ENCODE data around the gene MCTS1.

DNA sequence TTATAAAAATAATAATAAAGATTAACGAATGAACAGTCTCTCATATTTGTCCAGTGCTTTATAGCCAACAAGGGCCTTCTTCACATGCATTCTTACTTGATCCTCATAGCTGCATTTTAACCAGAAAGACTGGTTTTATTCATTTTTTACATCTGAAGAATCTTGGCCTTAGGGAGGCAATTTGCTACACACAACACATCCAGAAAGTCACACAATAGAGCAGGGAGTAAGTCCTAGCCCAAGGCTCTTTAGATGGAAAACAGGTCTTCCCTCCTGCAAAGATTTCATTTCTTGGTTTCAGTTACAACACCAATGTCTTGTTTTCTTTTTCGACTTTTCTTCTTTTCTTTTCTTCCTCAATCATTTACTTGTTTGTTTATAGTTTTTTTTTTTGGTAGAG is 39.0 kb downstream of the MCTS1 start:
- no peak for TF ChIP-seq EZH2 (IDR thresholded peaks at IDR 0.05; ENCODE audit: insufficient read depth, low read length)
- TF ChIP-seq, protein P1, sequence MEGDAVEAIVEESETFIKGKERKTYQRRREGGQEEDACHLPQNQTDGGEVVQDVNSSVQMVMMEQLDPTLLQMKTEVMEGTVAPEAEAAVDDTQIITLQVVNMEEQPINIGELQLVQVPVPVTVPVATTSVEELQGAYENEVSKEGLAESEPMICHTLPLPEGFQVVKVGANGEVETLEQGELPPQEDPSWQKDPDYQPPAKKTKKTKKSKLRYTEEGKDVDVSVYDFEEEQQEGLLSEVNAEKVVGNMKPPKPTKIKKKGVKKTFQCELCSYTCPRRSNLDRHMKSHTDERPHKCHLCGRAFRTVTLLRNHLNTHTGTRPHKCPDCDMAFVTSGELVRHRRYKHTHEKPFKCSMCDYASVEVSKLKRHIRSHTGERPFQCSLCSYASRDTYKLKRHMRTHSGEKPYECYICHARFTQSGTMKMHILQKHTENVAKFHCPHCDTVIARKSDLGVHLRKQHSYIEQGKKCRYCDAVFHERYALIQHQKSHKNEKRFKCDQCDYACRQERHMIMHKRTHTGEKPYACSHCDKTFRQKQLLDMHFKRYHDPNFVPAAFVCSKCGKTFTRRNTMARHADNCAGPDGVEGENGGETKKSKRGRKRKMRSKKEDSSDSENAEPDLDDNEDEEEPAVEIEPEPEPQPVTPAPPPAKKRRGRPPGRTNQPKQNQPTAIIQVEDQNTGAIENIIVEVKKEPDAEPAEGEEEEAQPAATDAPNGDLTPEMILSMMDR (IDR thresholded peaks at IDR 0.05; ENCODE audit: insufficient read depth, low read depth, low read length) = no peak
